Esophagus muscularis mucosa (tissue), 4 donors: Measurements from ENCODE around the gene RABL2B. TPM values are rescaled to one million over a fixed set of nuclear protein-coding genes. Genes with fewer than 3 reads are reported as not detected.
"Not testable (repeated sequence)": the region's sequence is repeated elsewhere in the genome, so short reads cannot be mapped to it uniquely, and the experiment has no call there.

Experiments used
- DNase-seq: peaks from one replicate; pipeline ENCODE4 v3.0.0-alpha.2; 2017; ENCODE audit errors: extremely low spot score
- H3K27ac ChIP-seq, 4 donors: fragments of 200-600 bp; sonication (generic); replicated peaks in 1 of 4; 1 replicate in 3 of 4; 2 replicates in 1 of 4; pipeline ENCODE4 v1.5.1; 2016 to 2019; ENCODE audit warnings: mild to moderate bottlenecking in 1 of 4
- H3K27me3 ChIP-seq, 4 donors: fragments of 200-600 bp; sonication (generic); one replicate each; pipeline versions ENCODE4 v1.5.1 to v1.6.0; 2016 to 2019
- H3K36me3 ChIP-seq, 4 donors: fragments of 200-600 bp; sonication (generic); one replicate each; pipeline ENCODE4 v1.5.1; 2016 to 2019
- H3K4me1 ChIP-seq, 4 donors: fragments of 200-600 bp; sonication (generic); one replicate each; pipeline ENCODE4 v1.5.1; 2016 to 2019
- H3K4me3 ChIP-seq, 4 donors: fragments of 200-600 bp; sonication (generic); 1 replicate in 2 of 4; 2 replicates in 2 of 4; pipeline ENCODE4 v1.5.1; 2016 to 2019; ENCODE audit warnings: mild to moderate bottlenecking in 4 of 4, moderate library complexity in 1 of 4
- H3K9me3 ChIP-seq, 4 donors: fragments of 200-600 bp; sonication (generic); 1 replicate in 3 of 4; 2 replicates in 1 of 4; pipeline ENCODE4 v1.5.1; 2016 to 2019
- POLR2AphosphoS5 ChIP-seq, 2 donors: sonication (generic); formaldehyde crosslinking; IDR thresholded peaks; one replicate each; pipeline ENCODE4 v1.6.1; 2017; ENCODE audit warnings: antibody characterized with exemption in 2 of 2
- WGBS: methylation state at CpG from one replicate; pipeline ENCODE4 v1.1.5; 2018; 5-methylcytosine and 5-hydroxymethylcytosine counted together
- intact Hi-C: fragments of 100-400 bp; cut with DNase I; formaldehyde crosslinking; loops from one replicate; pipeline ENCODE4 v1.15.1; 2023
- total RNA-seq, 4 donors: library from RNA; depleted of rRNA; stranded (reverse); fragments of >200 nt; gene quantifications; one replicate each; pipeline versions ENCODE4 v1.1.0 to v1.2.1, GENCODE V29; 2016
- TF ChIP-seq, protein P1 (sequence below), 3 experiments: fragments of 200-600 bp in 2 of 3; fragments of 450-650 bp in 1 of 3; sonication (generic) in 2 of 3; IDR thresholded peaks; one replicate each; pipeline ENCODE4 v1.5.1; 2017 to 2019; ENCODE audit warnings: antibody characterized with exemption in 3 of 3, mild to moderate bottlenecking in 2 of 3, moderate library complexity in 1 of 3

RABL2B gene
- total RNA-seq: 10 to 100 TPM in 3 of 4 donors, 1 to 10 TPM in 1; 9.9 to 18.3 (median 12.4) TPM

DNA sequence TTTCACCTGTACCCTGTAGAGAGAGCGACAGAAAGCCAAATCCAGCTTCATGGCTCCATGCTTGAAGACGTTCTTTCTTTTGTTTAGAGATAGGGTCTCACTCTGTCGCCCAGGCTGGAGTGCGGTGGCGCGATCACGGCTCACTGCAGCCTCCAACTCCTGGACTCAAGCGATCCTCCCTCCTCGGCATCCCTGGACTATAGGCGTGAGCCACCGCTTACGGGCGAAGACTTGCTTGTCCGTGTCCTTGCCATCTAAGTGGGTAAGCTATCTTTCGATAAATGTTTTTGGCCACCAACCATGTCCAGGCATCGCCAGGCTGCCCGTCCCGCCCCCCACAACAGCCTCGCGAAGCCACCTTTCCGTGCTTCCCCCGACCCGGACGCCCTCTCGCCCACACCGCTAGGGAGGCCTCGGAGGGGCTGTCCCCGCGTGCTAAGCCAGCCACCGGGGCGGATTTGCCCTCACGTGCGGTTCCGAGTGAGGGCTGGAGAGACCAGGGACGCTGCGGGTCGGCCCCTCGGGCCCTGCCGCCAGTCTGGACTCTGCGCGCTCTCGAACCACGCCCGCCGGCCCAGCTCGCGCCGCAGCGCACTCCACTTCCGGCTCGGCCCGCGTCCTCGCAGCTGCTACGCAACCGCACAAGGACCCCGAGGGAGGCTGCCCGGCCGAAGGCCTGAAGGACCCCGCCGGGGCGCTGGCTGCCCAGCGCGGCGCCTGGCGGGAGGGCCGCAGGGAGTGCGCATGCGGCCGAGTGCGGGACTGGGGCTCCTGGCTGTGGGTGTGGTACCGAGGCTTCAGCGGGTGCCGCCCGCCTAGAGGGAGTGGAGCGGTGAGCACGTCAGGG, at the start of gene RABL2B:
RABL2B (minus strand) TSS at position 604 of the 847 bp plus-strand sequence. CDS start 1,342 bp downstream, outside the sequence.
- H3K9me3 ChIP-seq, H3K27me3 ChIP-seq, H3K4me1 ChIP-seq, DNase-seq, intact Hi-C loops: not testable (repeated sequence)
- Histone ChIP-seq H3K4me3 (peak within 1 kb of the TSS; percentile 56 to 67 (median 60)), H3K36me3 (peaks cover 0 to 12% (median 3%) of the 10 kb centered on the region in 4 donors), H3K27ac (peak within 1 kb of the TSS in 3 of 4 donors; percentile 13 to 39 (median 19))
- WGBS: 0% methylated on average over 1 of the region's 77 CpGs
- TF ChIP-seq POLR2AphosphoS5 (IDR thresholded peaks at IDR 0.05): peak; percentile 42 to 79

DNA sequence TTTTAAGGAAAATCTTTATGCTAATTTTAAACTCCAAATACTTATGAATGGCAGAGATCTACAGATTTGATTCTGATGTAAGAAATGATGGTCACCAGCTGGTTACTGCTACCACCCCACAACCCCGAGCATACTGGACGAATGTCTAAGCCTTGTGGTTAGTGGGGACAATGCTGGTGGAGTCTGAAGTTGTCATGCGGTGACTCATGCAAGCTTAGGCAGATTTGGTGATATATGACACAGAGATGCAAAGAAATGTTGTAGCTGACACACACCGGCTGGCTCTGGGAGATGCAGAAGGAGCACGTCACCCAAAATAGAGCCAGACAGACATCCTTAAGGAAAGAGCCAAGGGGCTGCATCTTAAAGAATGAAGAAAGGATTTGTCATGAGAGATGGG, 3.5 kb upstream of the RABL2B start:
- DNase-seq, H3K27ac ChIP-seq, H3K36me3 ChIP-seq, H3K27me3 ChIP-seq, H3K4me1 ChIP-seq, H3K4me3 ChIP-seq, H3K9me3 ChIP-seq, intact Hi-C loops: not testable (repeated sequence)
- no CpG with 5 or more reads among the region's 5 CpGs for WGBS

DNA sequence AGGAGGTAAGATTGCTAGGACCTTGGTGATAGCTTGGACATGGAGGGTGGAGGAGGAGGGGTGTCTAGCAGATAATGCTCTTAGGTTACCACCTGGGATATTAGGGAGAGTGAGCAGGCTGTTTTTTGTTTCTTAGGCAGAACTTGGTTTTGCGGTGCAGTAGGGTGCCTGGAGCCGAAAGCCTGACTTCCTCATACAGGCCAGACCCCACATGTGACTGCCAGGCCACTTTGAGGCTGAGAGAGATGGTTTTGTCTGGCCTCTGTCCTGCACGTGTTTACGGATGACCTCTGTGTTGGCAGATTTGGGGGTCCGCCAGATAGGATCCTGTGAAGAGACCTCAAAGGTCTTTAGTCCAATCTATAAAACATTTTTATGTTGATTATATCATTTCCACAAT, 1.9 kb upstream of the RABL2B start:
- H3K27me3 ChIP-seq, H3K36me3 ChIP-seq, DNase-seq, H3K9me3 ChIP-seq, H3K4me3 ChIP-seq, intact Hi-C loops, H3K27ac ChIP-seq, H3K4me1 ChIP-seq: not testable (repeated sequence)
- WGBS: 73% methylated on average over 5 of the region's 5 CpGs

DNA sequence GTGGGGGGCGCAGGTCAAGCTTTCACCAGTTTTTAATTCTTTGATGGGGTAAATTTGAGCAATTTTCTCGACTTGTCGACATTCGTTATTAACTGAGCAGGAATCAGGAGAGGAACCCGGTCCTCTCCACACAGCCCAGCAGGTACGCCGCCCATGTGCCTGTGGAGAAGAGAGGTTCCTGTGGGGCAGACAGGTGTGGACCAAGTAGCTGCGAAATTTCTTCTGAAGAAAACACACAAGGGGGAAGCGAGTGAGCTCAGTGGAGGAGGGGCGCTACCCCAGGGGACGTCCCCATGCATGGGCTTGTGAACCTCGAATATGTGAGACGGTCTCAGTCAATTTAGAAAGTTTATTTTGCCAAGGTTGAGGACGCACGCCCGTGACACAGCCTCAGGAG, 442 bp upstream of the RABL2B start:
- intact Hi-C loops, H3K4me1 ChIP-seq, DNase-seq, H3K9me3 ChIP-seq, H3K27me3 ChIP-seq: not testable (repeated sequence)
- Histone ChIP-seq H3K27ac (peak overlapping the region in 3 of 4 donors; percentile 13 to 39 (median 19)), H3K36me3 (peaks cover 0 to 12% (median 3%) of the 10 kb centered on the region in 4 donors), H3K4me3 (peak overlapping the region; percentile 56 to 67 (median 60))
- WGBS: 0% methylated on average over 6 of the region's 16 CpGs

DNA sequence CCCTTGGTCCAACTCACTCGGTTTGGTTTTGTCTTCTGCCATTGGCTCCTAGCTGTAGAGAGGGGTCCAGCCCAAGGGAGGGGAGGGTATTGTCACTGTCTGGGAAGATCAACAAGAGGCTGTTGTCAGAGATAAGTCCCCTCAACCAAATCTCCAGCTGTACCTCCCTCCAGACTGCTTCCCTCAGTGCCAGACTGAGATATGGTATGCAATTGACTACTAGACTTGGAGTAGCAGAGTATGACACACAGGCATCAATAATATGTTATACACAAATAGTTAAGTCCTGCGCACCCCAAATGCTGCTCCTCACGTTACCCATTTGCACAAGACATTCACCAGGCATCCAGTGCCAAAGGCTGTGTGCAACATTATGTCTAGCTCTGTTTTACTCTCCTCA, 1.2 kb downstream of the RABL2B start:
- H3K4me3 ChIP-seq, H3K27me3 ChIP-seq, DNase-seq, H3K27ac ChIP-seq, intact Hi-C loops, H3K4me1 ChIP-seq, H3K9me3 ChIP-seq: not testable (repeated sequence)
- peaks cover 0 to 18% (median 8%) of the 10 kb centered on the region in 4 donors for H3K36me3 ChIP-seq
- WGBS: 79% methylated on average over 2 of the region's 3 CpGs

DNA sequence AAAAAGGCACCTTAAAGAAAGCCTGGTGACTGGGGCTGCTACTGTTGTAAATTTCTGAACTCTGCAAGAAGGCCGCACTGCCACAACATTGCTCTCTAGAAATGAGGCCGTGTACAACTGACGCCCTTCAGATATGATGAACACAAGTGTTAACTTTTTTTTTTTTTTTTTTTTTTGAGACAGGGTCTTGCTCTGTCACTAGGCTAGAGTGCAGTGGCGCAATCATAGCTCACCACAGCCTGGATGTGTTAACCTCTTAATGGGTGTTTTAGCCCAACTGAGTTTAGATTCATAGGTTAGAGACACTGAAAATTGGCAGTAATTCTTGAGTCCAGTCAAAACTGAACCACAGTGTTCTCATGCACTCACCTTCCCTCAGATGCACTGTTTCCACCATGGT, 3.2 kb downstream of the RABL2B start:
- DNase-seq, H3K27ac ChIP-seq, H3K4me3 ChIP-seq, intact Hi-C loops, H3K27me3 ChIP-seq, H3K9me3 ChIP-seq, H3K4me1 ChIP-seq: not testable (repeated sequence)
- H3K36me3 ChIP-seq: peaks cover 0 to 30% (median 15%) of the 10 kb centered on the region in 4 donors
- 83% methylated on average over 4 of the region's 4 CpGs for WGBS

DNA sequence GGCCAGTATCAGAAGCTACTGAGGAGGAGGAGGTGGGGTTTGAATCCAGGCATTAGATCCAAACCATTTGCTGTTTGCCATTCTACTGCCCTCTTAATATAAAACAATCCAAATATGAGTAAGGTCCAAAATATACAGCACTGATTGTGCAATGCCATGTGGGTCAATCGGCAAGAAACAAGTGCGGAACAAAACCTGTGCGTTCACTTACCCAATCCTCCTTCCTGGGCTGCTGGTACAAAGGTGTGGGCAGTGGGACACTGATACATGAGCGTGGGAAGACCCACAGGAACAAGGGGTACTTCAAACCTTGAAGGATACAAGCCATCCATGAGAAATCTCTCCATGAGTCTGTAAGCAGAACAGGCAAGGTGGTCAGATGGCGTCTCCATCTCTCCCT, 5.8 kb downstream of the RABL2B start:
- H3K4me3 ChIP-seq, H3K4me1 ChIP-seq, H3K27me3 ChIP-seq, DNase-seq, H3K27ac ChIP-seq, H3K9me3 ChIP-seq, intact Hi-C loops: not testable (repeated sequence)
- WGBS: 88% methylated on average over 5 of the region's 5 CpGs
- peaks cover 0 to 30% (median 15%) of the 10 kb centered on the region in 4 donors for H3K36me3 ChIP-seq

DNA sequence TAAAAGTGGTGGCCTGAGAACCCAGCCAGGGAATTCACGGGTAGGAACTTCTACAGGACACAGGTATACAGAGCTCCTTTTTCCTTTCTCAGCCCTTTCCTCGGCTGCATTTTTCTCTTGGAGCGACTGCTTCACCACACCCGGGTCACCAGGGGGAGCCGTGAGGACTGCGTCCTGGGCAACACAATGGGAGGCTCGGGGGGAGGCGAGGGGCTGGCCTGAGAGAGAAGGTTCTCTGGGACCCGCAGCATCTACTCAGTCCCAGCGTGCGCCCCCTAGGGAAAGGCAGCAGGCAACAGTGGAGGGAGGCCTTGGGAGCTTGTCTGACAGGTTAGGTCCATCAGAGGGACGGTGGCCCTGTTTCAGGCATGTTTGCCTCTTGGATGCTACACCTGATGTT, 8.3 kb downstream of the RABL2B start:
- DNase-seq, H3K4me3 ChIP-seq, H3K27ac ChIP-seq, H3K4me1 ChIP-seq, intact Hi-C loops, H3K9me3 ChIP-seq, H3K27me3 ChIP-seq: not testable (repeated sequence)
- TF ChIP-seq, protein P1, sequence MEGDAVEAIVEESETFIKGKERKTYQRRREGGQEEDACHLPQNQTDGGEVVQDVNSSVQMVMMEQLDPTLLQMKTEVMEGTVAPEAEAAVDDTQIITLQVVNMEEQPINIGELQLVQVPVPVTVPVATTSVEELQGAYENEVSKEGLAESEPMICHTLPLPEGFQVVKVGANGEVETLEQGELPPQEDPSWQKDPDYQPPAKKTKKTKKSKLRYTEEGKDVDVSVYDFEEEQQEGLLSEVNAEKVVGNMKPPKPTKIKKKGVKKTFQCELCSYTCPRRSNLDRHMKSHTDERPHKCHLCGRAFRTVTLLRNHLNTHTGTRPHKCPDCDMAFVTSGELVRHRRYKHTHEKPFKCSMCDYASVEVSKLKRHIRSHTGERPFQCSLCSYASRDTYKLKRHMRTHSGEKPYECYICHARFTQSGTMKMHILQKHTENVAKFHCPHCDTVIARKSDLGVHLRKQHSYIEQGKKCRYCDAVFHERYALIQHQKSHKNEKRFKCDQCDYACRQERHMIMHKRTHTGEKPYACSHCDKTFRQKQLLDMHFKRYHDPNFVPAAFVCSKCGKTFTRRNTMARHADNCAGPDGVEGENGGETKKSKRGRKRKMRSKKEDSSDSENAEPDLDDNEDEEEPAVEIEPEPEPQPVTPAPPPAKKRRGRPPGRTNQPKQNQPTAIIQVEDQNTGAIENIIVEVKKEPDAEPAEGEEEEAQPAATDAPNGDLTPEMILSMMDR (IDR thresholded peaks at IDR 0.05): peak in 1 of 3 experiments; percentile 41
- peaks cover 0 to 23% (median 11%) of the 10 kb centered on the region in 4 donors for H3K36me3 ChIP-seq
- 31% methylated on average over 7 of the region's 12 CpGs for WGBS

DNA sequence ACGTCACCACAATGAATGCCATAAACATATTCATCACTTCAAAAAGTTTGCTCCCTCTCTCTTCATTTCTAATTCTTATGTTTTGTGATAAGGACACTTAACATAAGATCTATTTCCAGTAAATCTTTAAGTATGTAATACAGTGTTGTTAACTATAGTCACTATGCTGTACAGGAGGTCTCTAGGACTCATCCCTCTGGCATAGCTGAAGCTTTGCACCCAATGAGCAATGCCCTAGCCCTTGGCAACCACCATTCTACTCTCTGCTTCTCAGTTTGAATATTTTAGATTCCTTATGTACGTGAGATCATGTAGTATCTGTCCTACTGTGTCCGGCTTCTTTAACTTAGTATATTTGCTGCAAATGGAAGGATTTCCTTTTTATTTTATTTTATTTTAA, 19.1 kb downstream of the RABL2B start:
- intact Hi-C loops, H3K9me3 ChIP-seq, H3K36me3 ChIP-seq, DNase-seq, H3K4me3 ChIP-seq, H3K27ac ChIP-seq, H3K27me3 ChIP-seq, H3K4me1 ChIP-seq: not testable (repeated sequence)
- WGBS: 70% methylated on average over 3 of the region's 3 CpGs

DNA sequence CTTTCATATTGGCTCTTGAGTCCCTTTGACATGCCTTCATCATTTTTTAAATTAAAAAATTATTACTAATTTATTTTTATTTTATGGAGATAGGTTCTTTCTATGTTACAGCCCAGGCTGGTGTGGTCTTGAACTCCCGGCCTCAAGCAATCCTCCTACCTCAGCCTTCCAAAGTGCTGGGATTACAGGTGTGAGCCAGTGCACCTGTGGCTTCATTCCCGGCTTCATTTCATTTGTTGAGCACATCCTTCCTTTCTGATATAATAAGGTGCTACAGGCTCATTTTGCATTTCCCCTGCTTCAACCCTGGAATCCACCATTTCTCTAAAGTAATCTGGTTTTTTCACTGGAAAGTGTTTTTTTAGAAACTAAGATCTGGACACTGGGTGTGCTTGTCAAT, 21.6 kb downstream of the RABL2B start:
- H3K4me3 ChIP-seq, DNase-seq, H3K9me3 ChIP-seq, H3K27me3 ChIP-seq, intact Hi-C loops, H3K27ac ChIP-seq, H3K36me3 ChIP-seq: not testable (repeated sequence)
- H3K4me1 ChIP-seq: peaks cover 7 to 13% (median 8%) of the 10 kb centered on the region in 4 donors
- WGBS: 94% methylated on average over 2 of the region's 2 CpGs

DNA sequence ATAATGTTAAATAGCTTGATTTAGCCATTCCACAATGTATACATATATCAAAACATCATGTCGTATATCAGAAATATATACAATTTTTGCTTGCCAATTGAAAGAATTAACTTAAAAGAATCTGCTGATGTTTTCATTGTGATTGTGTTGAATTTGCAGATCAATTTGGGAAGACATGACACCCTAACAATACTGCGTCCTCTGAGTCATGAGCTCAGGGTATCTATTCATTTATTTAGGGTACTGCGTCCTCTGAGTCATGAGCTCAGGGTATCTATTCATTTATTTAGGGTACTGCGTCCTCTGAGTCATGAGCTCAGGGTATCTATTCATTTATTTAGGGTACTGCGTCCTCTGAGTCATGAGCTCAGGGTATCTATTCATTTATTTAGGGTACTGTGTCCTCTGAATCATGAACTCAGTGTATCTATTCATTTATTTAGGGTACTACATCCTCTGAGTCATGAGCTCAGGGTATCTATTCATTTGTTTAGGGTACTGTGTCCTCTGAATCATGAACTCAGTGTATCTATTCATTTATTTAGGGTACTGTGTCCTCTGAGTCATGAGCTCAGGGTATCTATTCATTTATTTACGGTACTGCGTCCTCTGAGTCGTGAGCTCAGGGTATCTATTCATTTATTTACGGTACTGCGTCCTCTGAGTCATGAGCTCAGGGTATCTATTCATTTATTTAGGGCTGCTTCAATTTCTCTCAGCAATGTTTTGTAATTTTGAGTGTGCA, 23.7 kb downstream of the RABL2B start:
- H3K27ac ChIP-seq, H3K36me3 ChIP-seq, DNase-seq, intact Hi-C loops, H3K4me3 ChIP-seq, H3K27me3 ChIP-seq, H3K9me3 ChIP-seq: not testable (repeated sequence)
- WGBS: 65% methylated on average over 10 of the region's 10 CpGs
- H3K4me1 ChIP-seq: peaks cover 8 to 13% (median 8%) of the 10 kb centered on the region in 4 donors
